GM12873 (cell line): Measurements from ENCODE around the gene RETREG1.

ENCODE experiments used
- CTCF ChIP-seq: IDR thresholded peaks from 2 replicates; pipeline ENCODE4 v1.5.1; 2012; ENCODE audit warnings: low read depth, mild to moderate bottlenecking, moderate library complexity, low read length, control low read depth; ENCODE audit not compliant: insufficient read depth; ENCODE audit errors: missing control alignments

RETREG1 gene

GRCh38 chr5:16487456-16487855, 129.3 kb downstream of the RETREG1 start:
- no peak for TF ChIP-seq CTCF

DNA sequence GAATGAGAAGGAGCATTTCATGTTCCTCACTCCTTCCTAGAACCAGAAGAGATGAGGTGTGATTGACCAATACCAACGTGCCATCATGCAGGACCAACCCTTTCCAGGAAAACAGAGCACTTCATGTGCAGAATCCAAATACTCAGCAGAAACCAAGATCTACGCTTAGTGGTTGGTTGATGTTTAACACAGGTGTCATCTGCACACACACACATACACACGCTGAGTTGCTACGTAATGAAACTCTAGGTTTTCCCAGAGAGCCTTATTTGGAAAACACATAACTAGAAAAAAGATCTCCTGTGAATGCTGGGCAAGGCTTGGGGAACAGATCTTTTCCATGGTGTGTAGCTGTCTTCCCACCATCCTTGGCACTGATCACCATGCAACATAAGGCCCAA, 130.1 kb downstream of the RETREG1 start:
- no peak for TF ChIP-seq CTCF

DNA sequence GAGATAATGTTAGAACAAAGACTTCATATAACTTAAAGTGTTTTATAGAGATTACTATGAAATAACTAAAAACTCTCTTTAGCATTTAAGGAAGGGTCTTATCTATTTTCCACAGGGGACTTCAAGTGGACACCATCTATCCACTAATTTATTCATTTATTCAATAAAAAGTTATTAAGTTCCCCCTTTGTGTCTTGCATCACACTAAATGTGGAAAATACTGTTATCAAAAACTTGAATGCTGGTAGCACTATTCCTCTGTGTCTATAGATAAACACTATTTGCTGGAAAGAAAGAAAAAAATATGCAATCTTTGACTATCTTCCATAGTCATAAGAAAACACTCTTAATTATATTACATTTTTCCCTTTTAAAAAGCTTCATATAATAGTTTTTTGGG, 131.1 kb downstream of the RETREG1 start:
- no peak for TF ChIP-seq CTCF

GRCh38 chr5:16484081-16484480, 132.7 kb downstream of the RETREG1 start:
- TF ChIP-seq CTCF = no peak

DNA sequence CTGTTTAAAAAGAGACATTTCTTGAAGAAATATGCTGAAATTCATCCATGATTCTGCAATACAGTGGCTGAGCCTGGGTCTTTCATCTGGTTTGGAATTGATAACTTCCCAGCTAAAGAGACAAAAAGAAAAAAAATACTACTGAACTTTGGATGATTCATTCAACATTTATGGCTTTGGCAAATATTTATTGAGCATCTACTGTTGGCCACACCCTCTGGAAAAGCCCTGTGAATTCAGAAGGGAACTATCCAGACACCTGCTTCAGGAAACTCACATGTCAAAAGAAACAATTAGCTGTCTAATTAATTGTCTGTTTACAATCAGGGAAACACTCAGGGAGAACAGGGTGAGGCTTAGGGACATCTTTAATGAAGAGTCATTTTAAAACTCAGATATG, 133.4 kb downstream of the RETREG1 start:
- no peak for TF ChIP-seq CTCF

DNA sequence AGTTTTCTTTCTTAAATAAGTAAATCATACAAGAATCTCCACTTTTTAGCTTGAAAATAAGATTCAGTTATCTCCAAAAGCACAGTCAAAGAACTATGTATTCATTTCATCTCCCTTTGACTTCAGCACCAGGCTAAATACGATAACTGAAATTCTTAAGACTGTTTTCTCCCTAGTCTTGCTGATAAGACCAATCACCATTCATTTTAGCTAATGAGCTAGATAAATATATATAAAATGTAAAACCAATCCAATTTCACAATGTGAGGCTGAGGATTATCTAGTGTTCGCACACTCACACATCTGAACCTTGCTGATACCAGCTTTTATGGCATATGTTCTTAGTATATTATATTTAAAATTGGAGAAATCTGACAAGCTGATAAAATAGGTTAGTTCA, 133.9 kb downstream of the RETREG1 start:
- TF ChIP-seq CTCF = no peak

DNA sequence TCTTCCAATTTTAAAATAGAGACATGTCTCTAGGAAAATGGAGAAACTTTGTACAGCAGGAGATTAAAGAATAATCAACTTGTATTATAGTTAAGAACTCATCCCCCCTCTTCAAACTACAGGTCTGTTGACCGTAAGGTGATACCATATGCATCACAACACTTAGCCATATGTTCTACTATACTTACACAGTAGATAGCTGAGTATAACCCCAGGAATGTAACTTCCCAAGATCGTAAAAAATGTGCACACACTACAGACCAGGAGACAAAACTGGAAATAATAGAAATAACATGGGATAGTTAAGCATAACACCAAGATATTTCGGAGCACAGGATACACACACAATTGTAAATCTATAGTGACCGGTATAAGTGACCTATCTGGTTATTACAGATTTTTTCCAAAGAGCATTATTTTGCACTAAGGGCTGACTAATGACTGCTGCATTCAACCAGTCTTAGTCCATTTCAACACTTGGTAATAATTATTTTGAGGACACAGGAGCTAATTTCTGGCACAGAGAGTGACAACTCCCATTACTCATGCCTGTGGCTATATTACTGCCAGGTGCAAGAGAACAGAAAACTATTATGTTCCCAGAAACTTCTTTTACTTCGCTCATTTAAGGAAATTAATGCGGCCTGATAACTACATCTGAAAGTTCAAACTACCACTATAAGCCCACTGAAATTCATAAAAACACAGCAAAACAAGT, 135.8 kb downstream of the RETREG1 start:
- no peak for TF ChIP-seq CTCF

DNA sequence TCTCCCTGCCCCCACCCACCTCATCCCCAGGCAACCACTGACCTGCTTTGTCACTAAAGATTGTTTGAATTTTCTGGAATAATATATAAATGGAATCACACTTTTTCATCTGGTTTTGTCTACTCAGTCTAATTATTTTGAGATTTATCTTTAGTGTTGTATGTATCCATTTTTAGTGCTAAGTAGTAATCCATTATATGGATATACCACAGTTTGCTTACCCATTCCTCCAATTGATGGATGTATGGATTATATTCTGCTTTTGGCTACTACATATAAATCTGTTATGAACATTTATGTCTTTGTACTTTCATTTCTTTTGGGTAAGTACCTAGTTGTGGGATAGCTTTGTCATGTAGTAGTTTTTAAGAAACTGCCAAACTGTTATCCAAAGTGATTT, 136.7 kb downstream of the RETREG1 start:
- no peak for TF ChIP-seq CTCF
